Liver (tissue), 3 donors: Measurements from ENCODE around the gene SIPA1L3.

Source experiments
- FOXA1 ChIP-seq: IDR thresholded peaks from 2 replicates; pipeline ENCODE4 v1.6.1; 2016; ENCODE audit warnings: antibody characterized with exemption
- GABPA ChIP-seq, 2 donors: IDR thresholded peaks in 1 of 2; conservative IDR thresholded peaks in 1 of 2; 2 replicates each; pipeline ENCODE4 v1.6.1; 2016; ENCODE audit warnings: antibody characterized with exemption in 2 of 2, mild to moderate bottlenecking in 1 of 2, moderate library complexity in 1 of 2
- NR2F2 ChIP-seq: IDR thresholded peaks from 2 replicates; pipeline ENCODE4 v1.6.1; 2016; ENCODE audit warnings: antibody characterized with exemption
- SP1 ChIP-seq: IDR thresholded peaks from 2 replicates; pipeline ENCODE4 v1.6.1; 2018; ENCODE audit warnings: antibody characterized with exemption, mild to moderate bottlenecking
- TF ChIP-seq, protein P1 (sequence below): IDR thresholded peaks from 2 replicates; pipeline ENCODE4 v1.6.1; 2016; ENCODE audit warnings: antibody characterized with exemption
- TF ChIP-seq, protein P2 (sequence below): fragments of 150-350 bp; IDR thresholded peaks from 2 replicates; pipeline ENCODE4 v1.5.1; 2017; ENCODE audit warnings: improper control_type of control experiment, low read depth, low read length; ENCODE audit not compliant: missing input control
- TF ChIP-seq, protein P3 (sequence below): IDR thresholded peaks from 2 replicates; pipeline ENCODE4 v1.6.1; 2016; ENCODE audit warnings: antibody characterized with exemption, mild to moderate bottlenecking
- donor health status: healthy.
- donor health status: healthy.

DNA sequence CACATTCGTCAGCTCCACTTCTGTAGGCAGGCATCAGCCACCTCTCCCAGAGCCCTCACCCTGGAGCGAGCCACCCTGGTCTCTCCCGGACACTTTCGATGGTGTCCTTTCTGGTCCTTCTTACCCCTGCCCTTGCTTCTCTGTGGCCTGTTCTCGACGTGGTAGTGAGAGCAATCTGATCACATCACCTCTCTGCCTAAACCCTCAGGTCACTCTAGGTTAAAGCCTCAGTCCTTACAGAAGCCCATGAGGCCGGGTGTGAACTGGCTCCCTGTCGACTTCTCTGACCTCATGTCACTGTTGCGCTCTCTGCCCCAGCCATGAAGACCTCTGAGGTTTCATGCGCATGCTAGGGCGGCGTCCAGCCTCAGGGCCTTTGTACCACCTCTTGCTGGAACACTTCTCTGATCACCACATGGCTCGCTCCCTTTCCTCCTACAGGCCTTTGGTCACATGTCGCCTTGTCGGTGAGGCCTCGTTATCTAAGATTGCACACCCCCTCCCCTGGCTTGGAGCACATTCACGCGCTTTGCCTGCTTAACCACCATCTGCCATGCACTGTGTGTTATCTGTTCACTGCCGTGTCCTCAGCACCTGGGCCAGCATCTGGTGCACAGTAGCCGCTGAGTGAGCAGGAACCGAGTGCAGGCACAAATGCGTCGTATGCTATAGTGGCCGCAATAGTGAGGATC lies 215.5 kb downstream of the SIPA1L3 start:
- no peak for TF ChIP-seq NR2F2
- TF ChIP-seq, protein P1, sequence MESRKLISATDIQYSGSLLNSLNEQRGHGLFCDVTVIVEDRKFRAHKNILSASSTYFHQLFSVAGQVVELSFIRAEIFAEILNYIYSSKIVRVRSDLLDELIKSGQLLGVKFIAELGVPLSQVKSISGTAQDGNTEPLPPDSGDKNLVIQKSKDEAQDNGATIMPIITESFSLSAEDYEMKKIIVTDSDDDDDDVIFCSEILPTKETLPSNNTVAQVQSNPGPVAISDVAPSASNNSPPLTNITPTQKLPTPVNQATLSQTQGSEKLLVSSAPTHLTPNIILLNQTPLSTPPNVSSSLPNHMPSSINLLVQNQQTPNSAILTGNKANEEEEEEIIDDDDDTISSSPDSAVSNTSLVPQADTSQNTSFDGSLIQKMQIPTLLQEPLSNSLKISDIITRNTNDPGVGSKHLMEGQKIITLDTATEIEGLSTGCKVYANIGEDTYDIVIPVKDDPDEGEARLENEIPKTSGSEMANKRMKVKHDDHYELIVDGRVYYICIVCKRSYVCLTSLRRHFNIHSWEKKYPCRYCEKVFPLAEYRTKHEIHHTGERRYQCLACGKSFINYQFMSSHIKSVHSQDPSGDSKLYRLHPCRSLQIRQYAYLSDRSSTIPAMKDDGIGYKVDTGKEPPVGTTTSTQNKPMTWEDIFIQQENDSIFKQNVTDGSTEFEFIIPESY, result no peak
- TF ChIP-seq, protein P2, sequence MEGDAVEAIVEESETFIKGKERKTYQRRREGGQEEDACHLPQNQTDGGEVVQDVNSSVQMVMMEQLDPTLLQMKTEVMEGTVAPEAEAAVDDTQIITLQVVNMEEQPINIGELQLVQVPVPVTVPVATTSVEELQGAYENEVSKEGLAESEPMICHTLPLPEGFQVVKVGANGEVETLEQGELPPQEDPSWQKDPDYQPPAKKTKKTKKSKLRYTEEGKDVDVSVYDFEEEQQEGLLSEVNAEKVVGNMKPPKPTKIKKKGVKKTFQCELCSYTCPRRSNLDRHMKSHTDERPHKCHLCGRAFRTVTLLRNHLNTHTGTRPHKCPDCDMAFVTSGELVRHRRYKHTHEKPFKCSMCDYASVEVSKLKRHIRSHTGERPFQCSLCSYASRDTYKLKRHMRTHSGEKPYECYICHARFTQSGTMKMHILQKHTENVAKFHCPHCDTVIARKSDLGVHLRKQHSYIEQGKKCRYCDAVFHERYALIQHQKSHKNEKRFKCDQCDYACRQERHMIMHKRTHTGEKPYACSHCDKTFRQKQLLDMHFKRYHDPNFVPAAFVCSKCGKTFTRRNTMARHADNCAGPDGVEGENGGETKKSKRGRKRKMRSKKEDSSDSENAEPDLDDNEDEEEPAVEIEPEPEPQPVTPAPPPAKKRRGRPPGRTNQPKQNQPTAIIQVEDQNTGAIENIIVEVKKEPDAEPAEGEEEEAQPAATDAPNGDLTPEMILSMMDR, result no peak
- no peak for TF ChIP-seq SP1
- no peak for TF ChIP-seq GABPA (IDR thresholded peaks at IDR 0.05 in 1 of 2, conservative IDR thresholded peaks at IDR 0.05 in 1 of 2)
- TF ChIP-seq FOXA1, result no peak
- TF ChIP-seq, protein P3, sequence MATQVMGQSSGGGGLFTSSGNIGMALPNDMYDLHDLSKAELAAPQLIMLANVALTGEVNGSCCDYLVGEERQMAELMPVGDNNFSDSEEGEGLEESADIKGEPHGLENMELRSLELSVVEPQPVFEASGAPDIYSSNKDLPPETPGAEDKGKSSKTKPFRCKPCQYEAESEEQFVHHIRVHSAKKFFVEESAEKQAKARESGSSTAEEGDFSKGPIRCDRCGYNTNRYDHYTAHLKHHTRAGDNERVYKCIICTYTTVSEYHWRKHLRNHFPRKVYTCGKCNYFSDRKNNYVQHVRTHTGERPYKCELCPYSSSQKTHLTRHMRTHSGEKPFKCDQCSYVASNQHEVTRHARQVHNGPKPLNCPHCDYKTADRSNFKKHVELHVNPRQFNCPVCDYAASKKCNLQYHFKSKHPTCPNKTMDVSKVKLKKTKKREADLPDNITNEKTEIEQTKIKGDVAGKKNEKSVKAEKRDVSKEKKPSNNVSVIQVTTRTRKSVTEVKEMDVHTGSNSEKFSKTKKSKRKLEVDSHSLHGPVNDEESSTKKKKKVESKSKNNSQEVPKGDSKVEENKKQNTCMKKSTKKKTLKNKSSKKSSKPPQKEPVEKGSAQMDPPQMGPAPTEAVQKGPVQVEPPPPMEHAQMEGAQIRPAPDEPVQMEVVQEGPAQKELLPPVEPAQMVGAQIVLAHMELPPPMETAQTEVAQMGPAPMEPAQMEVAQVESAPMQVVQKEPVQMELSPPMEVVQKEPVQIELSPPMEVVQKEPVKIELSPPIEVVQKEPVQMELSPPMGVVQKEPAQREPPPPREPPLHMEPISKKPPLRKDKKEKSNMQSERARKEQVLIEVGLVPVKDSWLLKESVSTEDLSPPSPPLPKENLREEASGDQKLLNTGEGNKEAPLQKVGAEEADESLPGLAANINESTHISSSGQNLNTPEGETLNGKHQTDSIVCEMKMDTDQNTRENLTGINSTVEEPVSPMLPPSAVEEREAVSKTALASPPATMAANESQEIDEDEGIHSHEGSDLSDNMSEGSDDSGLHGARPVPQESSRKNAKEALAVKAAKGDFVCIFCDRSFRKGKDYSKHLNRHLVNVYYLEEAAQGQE, result no peak
